ENCODE measurements around the gene POU2F1.
A peak's percentile ranks its signal among the peaks of the same experiment; 100 is the strongest.

The POU2F1 gene

DNA sequence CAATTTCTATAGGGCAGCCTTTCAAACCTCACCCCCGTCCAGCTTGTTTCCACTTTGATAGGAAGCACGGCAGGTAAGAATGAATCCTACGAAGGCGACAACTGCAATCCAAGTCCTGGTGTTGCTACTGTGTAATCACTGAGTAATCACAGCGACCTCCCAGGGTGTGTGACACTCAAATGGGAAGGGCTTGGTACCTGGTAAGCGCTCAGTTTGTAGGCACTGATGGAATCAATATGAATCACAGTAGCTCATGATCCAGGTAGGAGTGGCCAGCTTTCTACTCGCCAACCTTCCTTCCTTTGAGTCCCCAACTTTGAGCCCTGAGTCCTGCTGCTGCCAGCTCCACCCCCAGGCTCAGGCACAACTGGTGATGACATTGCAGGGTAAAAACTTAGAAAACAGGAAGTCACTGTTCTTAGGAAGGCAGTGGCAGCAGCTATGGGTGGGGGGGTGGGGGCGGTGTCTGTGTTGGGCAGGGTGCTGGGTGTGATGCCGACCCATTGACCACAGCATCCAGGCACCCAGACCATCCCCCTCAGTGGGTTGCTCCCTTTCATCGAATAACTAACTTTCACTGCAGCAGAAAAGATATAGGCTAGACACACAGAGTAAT is 226.9 kb downstream of the POU2F1 start:
- peak; percentile 39 for DNase-seq

DNA sequence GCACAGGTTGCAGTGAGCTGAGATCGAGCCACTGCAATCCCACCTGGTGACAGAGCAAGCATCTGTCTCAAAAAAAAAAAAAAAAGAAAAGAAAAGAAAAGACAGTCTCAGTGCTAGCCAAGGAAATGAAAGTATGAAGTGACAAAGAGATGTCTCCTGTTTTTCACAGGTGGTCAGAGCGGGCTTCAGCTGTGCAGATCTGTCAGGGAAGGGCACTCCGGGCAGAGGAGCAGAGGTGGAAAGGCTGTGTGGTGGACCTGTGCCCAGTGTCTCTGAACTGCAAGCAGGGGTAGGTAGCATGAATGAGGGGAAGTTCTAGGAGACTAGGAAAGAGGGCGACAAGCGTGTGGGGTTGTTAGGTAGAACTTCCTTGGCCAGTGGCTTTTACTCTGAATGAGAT is 230.2 kb downstream of the POU2F1 start:
- no peak for DNase-seq

DNA sequence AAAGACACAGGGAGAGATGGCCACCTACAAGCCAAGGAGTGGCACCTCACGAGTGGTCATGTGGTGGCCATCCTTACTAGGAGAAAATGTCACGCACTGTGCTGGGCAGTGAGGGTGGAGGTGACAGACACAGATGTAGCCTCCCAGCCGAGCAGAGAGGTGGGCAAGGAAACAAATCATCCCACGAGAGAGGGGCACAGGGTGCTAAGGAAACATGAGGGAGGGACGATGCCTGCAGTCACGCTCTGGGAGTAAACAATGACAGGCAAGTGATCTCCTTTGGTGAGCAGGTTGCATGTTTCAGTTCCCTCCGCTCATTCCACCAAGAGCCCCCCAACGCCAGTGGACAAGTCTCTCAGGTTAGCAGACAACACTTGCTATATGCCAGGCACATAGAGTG is 231.8 kb downstream of the POU2F1 start:
- no peak for DNase-seq

DNA sequence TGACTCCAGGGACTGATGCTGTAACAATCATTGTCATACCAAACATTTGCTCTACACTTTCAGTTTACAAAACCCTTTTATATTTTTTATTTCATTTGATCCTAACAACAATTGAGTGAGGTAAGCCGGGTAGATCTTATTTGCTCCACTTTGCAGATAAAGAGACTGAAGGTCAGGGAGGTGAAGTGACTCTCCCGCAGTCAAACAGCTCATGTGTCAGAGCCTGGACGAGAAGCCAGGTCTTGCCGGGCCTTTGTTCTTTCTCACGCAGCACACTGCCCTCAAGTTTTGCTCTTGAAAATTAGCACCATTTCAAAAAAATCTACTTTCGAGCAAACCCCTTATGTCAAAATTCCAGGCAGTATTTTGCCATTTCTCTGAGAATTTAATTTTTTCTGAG is 232.4 kb downstream of the POU2F1 start:
- no peak for DNase-seq

DNA sequence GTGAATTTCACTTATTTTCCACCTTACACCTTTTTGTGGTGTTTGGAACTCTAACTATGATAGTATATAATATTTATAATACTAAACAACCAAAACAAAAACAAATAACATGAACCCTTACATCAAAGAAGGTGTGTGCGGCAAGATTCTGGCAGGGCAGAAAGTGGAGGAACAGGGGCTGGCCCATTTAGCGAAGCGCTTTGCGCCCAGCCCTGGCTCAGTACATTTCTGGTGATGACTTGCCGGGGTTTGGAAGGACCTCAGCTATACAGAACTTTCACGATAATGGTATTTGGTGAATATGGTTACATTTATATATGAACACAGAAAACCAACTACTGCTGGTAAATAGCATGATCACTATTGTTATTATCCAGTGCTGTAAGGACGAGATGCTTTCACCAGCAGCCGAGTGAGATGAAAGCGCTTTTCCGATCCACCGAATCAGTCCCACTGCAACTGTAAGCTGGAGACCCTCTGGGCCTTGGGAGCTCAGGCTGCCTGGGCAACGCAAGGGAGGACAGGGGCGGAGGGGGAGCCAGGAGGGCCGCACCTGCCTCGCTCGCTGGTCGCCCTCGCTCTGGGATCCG is 233.7 kb downstream of the POU2F1 start:
- no peak for DNase-seq

DNA sequence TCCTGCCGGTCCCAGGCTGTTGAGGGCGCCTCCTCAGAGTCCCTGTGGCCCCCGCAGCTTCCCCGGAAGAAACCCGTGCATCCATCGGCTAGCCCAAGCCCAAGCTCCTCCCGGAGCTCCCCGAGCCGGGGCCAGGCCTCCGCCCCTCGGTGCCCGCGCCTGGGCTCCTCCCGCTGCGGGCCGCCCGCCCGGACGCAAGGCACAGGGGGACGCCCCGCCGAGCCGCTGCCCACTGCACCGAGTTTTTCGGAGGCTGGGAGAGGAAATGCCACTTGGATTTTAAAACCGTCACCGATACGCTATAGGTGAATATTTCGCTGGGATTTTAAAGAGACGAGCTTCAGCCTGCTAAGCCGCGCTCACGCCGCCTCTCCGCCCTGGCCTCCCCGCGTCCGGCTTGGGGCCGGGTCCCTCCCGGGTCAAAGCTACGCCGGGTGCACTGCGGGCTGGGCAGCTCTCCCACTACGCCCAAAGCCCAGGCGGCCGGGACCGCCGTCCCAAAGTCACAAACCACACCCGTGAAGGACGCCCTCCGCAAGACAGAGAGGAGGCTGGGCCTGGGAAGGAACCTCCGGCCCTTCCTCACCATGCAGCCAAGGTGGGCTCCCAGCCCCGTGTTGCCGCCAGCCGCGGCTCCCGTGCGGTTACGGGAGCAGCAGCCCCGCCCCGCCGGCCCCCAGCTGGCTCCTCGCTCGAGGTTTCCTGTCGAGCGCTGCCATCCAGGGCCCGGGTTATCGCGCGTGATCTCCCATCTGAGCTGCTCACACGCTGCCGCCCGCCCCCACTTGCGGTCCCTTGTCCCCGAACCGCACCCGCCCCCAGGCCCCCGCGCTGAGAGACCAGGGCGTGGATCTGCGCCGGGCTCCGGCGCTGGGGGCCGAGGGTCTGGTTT is 234.5 kb downstream of the POU2F1 start:
- DNase-seq: peak; percentile 68

DNA sequence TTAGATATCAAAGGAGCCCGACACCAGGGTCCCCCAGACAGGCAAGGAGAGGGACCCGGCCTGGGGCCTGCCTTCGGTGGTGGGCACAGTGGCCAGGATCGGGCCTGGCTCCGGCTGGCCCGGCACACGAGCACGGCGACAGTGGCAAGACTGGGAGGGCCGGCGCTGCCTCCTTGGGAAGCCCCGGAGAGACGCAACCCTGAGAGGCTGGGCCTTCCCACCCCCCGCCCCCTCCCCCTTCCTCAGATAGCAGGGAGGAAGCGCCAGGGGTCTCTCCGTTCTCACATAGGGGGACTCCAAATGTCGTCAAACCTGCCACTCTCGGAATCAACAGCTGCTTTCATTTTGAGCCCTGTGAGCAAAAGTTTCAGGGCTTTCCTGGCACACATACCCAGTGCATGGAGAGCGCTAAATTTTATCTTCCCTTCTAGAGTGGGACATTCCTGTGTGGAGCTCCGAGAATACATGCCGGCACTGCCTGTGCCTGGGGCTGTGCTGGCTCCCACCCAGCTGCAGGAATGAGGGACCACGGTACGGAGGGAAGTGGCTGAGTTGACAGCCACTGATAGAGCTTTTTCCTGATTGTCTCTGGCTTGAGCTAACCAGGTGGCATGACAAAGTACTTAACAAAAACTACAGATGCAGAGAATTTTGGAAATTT is 235.2 kb downstream of the POU2F1 start:
- no peak for DNase-seq

DNA sequence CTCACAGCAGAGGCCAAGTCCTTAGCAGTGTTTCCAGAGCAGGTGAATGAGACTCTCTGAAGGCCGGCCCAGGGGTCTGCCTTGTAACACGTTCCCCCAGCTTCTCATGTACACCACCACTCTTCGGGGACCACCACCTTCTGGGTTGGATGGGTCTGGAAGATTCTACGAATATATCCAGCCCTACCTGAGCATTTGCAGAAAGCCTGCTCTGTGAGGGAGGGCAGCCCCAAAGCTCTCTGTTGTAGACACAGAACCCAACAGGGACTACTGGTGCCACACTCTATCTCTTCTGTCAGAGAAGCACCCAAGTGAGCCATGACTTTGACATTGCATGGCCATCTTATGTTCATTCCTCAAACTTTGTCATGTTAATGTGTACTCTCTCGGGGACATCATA is 235.8 kb downstream of the POU2F1 start:
- no peak for DNase-seq

DNA sequence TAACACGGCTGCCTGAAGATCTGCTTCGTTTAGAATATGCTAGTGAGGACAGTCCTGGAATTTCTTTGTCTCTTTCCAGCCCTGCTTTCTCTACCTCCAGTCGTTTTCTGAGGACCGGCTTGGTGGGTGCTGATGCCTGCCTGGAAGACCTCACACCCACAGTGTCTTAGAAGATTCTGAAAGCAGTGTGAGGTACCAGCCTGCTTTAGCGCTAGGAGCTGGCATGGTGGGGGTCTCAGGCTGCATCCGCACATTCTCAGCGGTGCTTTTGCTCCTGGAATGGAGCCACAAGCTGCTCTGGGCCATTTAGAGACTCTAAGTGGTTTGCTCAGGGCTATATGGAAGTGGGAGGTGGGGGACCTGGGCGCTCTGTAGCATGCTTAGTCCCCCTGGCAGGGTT is 236.2 kb downstream of the POU2F1 start:
- no peak for DNase-seq

DNA sequence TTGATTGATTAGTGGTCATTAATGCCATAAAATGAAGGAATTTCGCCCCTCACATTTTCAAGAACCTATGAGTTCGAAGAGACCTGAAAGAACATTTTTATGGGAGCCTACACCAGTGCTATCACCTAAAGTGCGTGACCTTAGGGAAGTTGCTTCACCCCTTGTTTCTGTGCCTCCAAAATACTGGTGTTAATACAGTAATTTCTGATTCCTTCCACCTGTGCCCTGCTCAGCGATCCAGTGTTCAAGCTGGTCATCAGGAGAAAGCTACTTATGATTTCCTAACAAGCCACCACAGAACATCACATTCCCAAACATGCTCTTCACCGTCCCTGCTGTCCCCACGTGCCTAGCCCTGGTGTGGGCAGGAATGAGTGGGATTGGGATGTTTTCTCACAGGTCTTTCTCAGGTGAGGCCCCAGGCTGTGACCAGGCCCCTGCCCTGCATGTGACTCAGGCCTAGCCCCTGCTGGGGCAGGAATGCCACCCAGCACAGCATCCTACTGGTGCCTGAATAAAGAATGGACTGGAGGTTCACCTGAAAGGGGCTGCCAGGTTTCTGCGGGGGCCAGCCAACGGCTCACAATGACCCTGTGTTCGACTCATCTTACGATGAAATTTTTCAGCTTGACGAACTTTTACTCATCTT is 237.4 kb downstream of the POU2F1 start:
- DNase-seq: no peak

DNA sequence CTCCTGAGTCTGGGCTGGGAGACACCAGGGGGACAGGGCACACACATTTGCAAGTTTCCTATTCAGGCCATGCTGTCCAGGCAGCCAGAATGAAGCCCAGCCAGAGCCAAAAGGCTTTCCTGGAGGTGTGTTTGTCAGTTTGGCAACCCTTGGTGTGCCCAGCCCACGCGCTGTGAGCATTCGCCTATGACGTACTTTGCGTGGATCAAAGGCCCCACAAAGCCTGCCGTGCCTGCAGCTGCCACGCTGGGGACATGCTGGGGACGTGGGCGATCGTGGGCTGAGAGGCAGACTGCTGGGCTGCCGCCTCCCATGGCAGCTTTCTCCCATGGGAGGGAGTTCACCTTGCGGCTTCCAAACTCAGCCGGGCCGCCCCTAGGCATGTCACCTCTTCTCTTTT is 240.2 kb downstream of the POU2F1 start:
- DNase-seq: peak; percentile 51

DNA sequence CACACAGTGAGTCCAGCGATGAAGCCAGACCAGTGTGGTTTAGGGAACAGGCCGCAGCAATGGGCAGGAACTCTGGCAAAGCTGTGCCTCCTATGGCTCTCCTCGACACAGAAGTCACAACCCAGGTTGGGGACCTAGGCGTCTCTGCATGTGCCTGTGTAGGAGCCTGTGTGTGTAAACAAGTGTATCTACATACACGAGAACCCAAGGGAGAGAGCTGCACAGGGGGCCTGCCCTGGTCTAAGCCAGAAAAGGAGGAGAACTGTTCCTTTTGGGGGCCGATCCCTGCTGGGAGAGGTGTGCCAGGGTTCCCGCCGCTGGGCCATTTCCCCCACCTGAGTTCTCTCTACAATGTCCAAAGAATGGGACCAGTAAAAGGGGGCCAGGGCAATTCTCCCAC is 241.7 kb downstream of the POU2F1 start:
- DNase-seq: no peak

DNA sequence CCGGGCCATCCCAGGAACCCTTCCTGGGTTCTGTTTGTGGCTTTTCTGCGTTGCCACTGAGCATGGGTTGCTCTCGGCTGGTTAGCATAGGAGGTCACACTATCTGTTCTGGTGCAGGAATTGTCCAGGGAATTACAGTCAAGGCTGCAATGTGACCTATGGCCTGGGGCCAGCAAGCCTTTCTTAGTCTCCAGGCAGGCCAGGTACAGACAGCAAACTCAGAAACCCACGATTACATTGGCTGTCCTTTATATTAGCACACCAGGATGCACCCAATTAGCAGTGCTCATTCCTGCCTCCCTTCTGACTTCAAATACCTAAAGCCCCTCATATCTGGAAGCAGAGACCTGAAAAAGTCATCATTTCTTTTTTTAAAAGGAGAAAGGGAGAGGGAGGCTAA is 242.4 kb downstream of the POU2F1 start:
- no peak for DNase-seq

DNA sequence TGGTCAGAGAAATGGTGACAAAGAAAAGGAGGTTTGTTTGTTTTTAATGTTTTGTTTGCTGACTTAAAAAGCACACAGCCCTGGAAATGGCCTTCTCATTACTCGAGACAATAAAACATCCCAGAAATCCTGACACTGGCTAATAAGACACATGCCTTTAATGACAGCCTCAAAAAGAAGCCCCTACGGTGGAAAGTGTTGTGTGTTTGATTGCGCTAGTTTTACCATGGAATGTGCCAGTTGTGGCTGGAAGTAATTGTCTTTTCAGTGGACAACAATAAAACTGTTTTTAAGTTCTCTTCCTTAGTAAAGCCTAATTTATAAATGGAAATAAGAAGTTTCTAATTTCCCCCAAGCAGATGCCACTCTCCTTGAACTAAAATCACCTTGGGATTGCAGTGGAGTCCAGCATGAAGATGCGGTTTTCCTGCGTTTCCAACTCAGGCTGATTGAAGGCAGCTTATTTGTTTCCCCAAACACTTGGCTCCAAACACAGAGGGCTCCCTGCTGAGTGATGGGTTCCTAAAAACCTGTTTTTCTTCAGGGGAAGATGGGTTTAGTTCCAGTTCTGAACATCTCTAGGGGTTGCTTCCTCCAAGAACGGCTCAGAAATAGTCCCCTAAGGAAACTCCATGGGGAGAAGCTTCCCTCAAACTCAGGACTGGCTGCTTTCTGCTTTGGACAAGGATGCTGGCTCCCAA is 243.3 kb downstream of the POU2F1 start:
- DNase-seq: no peak

DNA sequence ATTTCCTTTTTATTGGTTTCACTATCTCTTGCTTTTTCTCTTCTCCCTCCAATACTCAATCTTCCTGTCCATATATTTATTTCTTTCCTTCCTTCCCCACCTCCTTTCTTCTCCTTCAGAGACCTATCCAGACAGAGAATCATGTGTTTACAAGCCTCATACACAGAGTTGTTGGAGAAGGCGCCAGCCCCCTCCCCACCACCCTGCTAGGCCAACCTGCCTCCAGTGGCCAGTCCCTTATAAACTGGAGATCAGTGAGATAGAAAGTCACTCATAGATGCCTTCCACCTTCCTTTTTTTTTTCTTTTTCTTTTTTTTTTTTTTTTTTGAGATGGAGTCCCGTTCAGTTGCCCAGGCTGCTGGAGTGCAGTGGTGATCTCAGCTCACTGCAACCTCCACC is 244.3 kb downstream of the POU2F1 start:
- no peak for DNase-seq

DNA sequence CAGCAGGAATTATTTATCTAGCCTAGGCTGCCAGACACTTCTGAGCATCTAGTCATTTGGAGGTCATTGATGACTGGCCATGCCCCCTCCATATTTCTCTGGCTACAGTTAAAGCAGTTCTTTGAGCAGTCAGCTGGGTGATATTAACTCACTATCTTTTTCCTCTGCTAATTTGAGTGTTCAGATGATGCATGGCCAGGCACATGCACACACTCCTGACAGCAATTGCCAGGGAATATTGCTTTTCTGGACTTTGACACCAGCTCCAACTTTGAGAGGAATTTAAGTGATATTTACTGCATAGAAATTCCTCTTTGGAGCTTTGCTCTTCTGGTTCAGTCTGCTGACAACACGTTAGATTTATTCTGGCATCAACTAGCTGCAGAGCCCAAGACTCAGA is 245.1 kb downstream of the POU2F1 start:
- DNase-seq: no peak

DNA sequence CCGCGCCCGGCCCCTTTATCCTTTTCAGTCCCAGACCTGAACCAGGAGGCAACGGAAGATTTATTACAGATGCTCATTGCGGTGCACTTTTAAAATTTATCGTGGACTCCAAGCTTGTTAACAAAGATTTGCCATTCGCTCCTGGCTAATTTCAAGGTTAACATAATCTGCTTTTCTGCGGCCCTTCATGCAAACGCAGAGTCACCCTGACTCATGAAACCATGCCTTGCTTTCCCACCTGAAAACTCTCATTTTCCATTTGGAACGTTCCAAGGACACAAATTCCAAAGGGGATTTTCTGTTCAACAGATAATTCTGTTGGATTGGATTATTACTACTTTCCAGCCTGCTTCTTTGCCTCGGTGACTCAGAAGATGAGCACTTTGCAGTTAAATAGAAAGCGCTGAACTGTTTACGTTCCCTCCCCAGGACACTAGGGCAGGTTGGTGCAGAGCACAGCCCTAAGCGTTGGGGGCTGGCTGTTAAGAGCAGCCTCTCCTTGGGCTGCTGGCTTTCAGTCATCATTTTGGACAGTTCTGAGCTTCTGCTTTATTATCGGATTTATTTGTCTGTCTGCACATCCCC is 246.5 kb downstream of the POU2F1 start:
- no peak for DNase-seq

DNA sequence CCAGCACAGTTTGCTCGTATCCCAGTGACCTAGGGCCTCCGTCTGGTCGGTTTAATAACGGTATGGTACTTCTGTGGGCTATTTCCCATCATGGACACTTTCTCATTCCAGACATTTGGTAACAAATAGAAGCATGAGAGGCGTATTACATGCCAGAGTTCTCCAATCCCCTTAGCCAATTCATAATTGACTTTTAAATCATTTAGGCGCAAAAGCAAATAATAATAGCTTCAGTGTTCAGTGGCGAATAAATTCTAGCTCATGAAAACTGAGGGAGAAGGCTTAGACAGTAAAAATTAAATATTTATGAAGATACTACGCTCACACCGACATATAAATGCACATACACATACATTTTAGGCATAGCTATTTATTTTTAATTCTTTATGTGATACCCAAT is 247.1 kb downstream of the POU2F1 start:
- no peak for DNase-seq

DNA sequence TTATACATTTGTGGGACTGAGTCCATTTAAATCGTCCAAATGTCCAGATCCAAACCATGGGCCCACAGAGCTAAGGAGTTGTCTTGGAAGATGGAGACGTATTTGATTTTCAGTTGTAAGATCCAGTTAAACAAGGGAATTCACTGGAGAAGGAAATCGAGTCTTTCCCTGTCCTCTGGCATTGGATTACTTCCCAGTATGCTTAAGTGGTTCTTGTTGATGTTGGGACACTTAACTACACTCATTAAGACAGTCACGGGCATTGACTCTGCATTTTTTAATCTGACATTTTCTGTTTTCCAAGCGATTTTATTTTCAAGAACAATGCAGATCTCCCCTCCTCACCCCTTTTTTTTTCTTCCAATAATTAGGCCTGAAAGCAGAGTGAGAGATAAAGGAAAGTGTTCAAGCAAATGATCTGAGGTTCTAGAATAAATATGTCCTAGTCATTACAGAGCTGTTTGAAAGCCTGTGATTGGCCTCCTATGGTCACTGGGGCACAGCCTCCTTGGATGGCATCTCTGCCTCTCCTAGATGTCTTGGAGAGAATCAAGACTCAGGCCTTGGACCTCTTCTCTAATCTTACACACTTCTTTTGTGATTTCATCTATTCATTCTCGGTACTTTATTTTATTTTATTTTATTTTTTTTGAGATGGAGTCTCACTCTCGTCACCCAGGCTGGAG is 248.7 kb downstream of the POU2F1 start:
- no peak for DNase-seq

DNA sequence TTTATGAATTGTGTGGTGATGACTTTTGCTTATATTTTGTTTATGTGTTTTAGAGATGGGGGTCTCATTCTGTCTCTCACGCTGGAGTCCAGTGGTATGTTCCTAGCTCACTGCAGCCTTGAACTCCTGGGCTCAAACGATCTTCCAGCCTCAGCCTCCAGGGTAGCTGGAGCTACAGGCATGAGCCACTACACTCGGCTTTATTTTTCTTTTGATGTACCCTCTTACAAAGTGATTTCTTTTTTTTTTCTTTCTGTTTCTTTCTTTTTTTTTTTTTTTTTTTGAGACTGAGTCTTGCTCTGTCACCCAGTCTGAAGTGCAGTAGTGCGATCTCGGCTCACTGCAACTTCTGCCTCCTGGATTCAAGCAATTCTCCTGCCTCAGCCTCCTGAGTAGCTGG is 250.9 kb downstream of the POU2F1 start:
- no peak for DNase-seq

DNA sequence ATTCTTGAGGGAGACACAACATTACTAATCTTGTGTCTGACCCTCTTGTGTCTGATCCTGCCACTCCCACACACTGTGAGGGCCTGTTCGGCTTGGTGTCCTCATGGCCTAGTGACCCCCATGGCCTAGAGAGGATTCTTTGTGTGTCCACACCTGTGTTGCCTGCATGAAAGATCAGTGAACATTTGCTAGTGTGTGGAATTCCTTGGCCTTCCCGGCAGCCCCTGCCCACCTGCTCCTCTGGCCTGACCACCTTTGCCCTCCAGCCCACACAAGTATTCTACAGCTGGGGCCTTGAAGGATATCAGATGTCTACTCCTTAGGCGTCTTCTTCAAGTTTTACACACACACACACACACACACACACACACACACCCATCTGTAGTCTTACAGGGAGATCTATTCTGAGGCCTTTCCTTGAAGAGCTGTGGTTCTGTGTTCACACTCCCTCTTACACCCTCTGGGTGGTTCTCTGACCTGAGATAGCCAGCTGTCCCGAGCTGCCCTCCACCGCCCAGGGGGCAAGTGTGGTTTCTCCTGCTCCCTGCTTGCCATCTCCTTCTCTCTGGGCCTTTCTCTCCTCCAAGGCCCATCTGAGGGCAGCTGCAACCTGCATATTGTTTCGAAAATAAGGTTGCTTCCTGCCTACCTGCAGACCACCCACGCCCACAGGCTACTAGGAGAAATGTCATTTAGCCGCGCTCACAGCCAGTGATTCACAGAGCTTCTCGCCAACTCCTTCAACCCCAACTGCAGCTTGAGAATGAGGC is 252.3 kb downstream of the POU2F1 start:
- DNase-seq: no peak
